Kidney tubule cell (primary cell): ENCODE results near the gene PRR20D.
"Not testable (repeated sequence)": the region's sequence is repeated elsewhere in the genome, so short reads cannot be mapped to it uniquely, and the experiment has no call there.

Experiments used
- DNase-seq: peaks from one replicate; pipeline ENCODE4 v3.0.0-alpha.2; 2018; ENCODE audit warnings: low spot score

Gene PRR20D

GRCh38 chr13:57160332-57160731 is at the start of gene PRR20D:
Gene PRR20D (plus strand): TSS chr13:57160632. CDS start chr13:57161019, 387 bp downstream.
- not testable (repeated sequence) for DNase-seq

GRCh38 chr13:57114945-57115344 is 45.5 kb upstream of the PRR20D start:
- DNase-seq = no peak

DNA sequence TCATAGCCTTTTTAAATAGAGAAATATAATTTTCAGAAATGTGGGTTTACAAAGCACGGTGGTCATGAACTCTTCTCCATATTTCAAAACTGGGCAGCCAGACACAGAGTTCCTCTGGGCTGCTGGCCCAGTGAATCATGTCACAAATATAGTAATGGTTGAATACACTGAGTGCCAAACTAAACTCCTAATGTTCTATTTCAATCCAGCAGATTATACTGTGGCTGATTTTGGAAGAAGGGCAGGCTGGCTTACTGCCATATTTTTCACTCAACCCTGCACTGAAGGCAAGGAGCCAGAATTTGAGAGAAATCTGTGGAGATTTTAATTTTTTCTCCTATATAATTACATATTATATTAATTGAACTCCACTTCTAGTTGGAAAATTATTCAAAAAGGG is 36.8 kb upstream of the PRR20D start:
- DNase-seq = no peak

DNA sequence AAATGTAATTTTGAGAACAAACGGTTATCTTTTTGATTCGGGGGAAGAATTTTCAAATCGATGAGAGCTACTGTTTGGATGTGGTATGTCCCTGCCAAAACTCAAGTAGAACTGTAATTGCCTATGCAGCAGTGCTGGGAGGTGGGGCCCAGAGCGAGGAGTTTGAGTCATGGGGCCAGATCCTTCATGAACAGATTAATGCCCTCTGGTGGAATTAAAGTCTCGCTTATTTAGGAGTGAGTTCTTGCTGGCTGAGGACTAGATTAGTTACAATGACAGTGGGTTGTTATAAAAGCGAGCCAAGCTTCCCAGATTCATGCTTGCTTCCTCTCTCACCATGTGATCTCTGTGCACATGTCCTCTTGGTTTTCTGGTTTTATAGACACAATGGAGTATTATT is 31.5 kb upstream of the PRR20D start:
- DNase-seq = no peak

- DNase-seq = no peak
Measured at GRCh38 chr13:57136093-57136492, 24.3 kb upstream of the PRR20D start.

GRCh38 chr13:57137585-57137984 is 22.8 kb upstream of the PRR20D start:
- DNase-seq = no peak

DNA sequence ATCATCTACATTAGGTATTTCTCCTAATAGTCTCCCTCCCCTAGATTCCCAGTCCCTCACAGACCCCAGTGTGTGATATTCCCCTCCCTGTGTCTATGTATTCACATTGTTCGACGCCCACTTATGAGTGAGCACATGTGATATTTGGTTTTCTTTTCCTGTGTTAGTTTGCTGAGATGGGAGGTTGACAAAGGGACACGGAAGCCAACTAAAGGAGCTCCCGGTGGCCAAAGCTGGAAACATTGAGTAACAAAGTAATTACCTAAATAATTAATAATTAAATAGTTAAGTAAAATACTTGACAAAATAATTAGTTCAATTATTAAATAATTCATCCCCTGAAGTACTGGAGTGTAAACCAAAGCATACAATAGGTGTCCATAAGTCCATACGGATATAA is 21.4 kb upstream of the PRR20D start:
- no peak for DNase-seq

DNA sequence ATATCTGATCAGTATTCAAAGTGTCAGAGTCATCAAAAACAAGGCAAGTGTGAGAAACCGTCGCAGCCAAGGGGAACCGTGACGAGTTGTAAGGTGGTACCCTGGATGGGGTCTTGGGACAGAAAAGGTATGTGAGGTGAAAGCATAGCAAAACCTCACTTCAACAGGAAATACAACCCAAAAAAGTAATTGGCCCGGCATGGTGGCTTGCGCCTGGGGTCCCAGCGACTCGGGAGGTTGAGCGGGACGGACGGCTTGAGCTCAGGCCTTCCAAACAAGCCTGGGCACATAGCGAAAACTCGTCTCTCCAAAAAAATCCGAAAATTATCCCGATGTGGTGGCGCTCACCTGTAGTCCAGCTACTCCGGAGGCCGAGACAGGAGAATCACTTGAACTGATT is 20.7 kb upstream of the PRR20D start:
- not testable (repeated sequence) for DNase-seq

- DNase-seq = not testable (repeated sequence)
Measured at GRCh38 chr13:57140235-57140968, 20.0 kb upstream of the PRR20D start, which contains the start of gene PRR20A. Gene PRR20A (plus strand): TSS chr13:57140918. CDS start chr13:57141305, 387 bp downstream.

GRCh38 chr13:57147188-57147587 is 13.2 kb upstream of the PRR20D start, which contains the start of gene PRR20B:
Gene PRR20B (plus strand): TSS chr13:57147488. CDS start chr13:57147875, 387 bp downstream.
- DNase-seq = not testable (repeated sequence)

DNA sequence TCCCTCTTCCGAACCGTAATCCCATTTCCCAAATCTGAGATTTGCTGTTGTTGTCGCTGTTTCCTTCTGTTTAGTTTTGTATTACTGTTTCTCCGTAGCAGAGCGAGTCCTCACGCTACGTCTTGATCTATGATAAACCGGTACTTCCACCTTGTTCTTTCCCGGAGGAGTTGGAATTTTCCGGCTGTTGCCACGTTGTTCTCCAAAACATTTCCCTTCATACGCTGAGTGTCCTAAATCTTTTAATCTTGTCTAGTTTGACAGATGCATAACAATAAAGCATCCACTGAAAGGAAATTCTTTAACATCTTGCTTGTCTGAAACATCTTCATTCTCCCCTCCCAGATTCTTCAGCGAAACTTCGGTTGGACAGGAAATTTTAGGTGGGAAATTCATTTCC is 12.3 kb upstream of the PRR20D start:
- not testable (repeated sequence) for DNase-seq

DNA sequence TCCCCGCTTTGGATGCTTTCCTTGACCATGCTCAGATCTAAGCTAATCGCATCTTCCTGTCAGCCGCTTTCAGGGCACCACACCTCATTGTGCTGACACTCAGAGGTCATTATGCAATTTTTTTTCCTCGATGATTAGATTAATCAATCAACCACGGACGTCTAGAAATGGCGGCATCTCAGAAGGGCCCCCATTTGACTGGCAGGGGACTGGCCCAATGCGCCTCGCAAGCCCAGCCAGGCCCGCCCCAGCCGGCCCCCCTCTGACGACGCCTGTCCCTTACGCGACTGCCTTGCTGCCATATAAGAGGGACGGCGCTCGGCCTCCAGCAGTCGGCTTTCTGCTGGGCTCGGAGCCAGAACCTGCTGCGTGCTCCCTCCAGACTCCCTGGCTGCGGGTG is 6.7 kb upstream of the PRR20D start, which contains the start of gene PRR20C:
Gene PRR20C, plus strand, starts transcription at position 301 of the 400 bp plus-strand sequence. CDS start 387 bp downstream, outside the sequence.
- not testable (repeated sequence) for DNase-seq

DNA sequence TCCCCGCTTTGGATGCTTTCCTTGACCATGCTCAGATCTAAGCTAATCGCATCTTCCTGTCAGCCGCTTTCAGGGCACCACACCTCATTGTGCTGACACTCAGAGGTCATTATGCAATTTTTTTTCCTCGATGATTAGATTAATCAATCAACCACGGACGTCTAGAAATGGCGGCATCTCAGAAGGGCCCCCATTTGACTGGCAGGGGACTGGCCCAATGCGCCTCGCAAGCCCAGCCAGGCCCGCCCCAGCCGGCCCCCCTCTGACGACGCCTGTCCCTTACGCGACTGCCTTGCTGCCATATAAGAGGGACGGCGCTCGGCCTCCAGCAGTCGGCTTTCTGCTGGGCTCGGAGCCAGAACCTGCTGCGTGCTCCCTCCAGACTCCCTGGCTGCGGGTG is 6.5 kb downstream of the PRR20D start, which contains the start of gene PRR20E:
Gene PRR20E, plus strand, starts transcription at position 301 of the 400 bp plus-strand sequence. CDS start 387 bp downstream, outside the sequence.
- not testable (repeated sequence) for DNase-seq

- DNase-seq = no peak
Measured at GRCh38 chr13:57191667-57192066, 31.2 kb downstream of the PRR20D start.

DNA sequence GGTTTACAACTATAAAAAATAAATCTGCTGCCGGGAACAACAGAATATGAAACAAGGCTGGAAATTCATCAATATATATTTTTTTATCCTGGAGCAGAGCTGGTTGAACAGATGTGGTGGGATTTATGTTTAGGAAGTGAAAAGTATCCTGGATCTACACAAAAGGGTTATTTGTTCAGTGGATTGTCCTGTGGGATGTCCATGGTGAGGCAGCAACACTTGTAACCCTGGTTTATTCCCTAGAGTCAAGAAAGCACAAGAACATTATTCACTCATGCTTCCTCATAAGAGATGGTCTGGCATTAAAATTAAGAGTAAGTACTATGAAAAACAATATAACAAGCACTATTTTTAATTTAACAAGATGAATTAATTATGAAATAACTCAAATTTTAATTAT is 52.6 kb downstream of the PRR20D start:
- DNase-seq = no peak
